AG04449 (cell line): ENCODE results near the gene TFCP2.

Experiments used
- CTCF ChIA-PET: fragments of 350-600 bp; formaldehyde crosslinking; extraction: SDS; loops from one replicate; lab custom pipeline; 2021; ENCODE audit warnings: antibody characterized with exemption; lab: Yijun Ruan, JAX
- POLR2A ChIA-PET: fragments of 400-600, 350-600 bp; formaldehyde crosslinking; extraction: SDS; loops from one replicate; lab custom pipeline; 2020; ENCODE audit warnings: antibody characterized with exemption, inconsistent platforms; lab: Yijun Ruan, JAX
- DNase-seq: peaks from one replicate; pipeline ENCODE4 v3.0.0-alpha.2; 2010; ENCODE audit warnings: low read depth, low spot score
- H3K4me3 ChIP-seq: 2 replicates; pipeline ENCODE4 v1.5.1; 2011; ENCODE audit warnings: low read depth, mild to moderate bottlenecking, control low read depth, low read length
- TF ChIP-seq, protein P1 (sequence below): IDR thresholded peaks from one replicate; pipeline ENCODE4 v1.5.1; 2011; ENCODE audit warnings: mild to moderate bottlenecking, moderate library complexity, low read length, control low read depth, inconsistent platforms; ENCODE audit not compliant: insufficient read depth; ENCODE audit errors: missing control alignments

Gene TFCP2

DNA sequence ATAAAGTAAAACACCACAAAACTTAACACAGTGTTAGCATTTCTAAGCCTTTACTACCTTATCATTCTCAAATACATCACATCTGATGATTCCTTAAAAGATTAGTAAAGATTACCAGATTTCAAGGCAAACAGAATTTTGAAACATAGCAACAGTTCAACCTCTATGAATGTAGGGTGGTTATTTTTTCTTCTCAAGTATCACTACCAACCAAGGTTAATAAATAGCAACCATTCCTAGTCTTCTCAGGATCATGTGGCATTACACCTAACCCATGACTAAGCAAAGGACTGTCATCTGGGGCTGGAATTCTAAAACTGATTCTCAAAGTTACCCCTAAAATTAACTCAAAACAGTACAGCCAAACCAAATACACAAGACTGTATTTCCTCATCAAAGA, 50.1 kb downstream of the TFCP2 start:
- H3K4me3 ChIP-seq: no peak overlapping the region
- ChIA-PET POLR2A (no interaction called here), CTCF (no interaction called here)
- TF ChIP-seq, protein P1, sequence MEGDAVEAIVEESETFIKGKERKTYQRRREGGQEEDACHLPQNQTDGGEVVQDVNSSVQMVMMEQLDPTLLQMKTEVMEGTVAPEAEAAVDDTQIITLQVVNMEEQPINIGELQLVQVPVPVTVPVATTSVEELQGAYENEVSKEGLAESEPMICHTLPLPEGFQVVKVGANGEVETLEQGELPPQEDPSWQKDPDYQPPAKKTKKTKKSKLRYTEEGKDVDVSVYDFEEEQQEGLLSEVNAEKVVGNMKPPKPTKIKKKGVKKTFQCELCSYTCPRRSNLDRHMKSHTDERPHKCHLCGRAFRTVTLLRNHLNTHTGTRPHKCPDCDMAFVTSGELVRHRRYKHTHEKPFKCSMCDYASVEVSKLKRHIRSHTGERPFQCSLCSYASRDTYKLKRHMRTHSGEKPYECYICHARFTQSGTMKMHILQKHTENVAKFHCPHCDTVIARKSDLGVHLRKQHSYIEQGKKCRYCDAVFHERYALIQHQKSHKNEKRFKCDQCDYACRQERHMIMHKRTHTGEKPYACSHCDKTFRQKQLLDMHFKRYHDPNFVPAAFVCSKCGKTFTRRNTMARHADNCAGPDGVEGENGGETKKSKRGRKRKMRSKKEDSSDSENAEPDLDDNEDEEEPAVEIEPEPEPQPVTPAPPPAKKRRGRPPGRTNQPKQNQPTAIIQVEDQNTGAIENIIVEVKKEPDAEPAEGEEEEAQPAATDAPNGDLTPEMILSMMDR: no peak
- DNase-seq: no peak

- ChIA-PET POLR2A (no interaction called here), CTCF (no interaction called here)
- DNase-seq: no peak
- TF ChIP-seq, protein P1: no peak
- H3K4me3 ChIP-seq: no peak overlapping the region
Observed at GRCh38 chr12:51118706-51119105, 54.2 kb downstream of the TFCP2 start.

DNA sequence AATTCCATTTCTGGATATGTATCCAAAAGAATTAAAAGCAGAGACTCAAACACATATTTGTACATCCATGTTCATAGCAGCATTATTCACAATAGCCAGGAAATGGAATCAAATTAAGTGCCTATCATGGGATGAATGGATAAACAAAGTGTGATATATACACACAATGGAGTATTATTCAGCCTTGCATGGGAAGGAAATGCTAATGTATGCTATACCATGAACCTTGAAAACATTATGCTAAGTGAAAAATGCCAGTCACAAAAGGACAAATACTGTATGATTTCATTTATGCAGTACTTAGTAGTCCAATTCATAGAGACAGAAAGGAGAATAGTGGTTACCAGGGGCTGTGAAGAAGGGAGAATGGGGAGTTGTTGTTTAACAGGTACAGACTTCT, 57.4 kb downstream of the TFCP2 start:
- ChIA-PET CTCF (no interaction called here), POLR2A (no interaction called here)
- DNase-seq: no peak
- H3K4me3 ChIP-seq: no peak overlapping the region
- TF ChIP-seq, protein P1: no peak

- POLR2A ChIA-PET: no interaction called here
- TF ChIP-seq, protein P1: no peak
- CTCF ChIA-PET: no interaction called here
- DNase-seq: no peak
- no peak overlapping the region for H3K4me3 ChIP-seq
Observed at GRCh38 chr12:51108136-51108535, 64.8 kb downstream of the TFCP2 start.

DNA sequence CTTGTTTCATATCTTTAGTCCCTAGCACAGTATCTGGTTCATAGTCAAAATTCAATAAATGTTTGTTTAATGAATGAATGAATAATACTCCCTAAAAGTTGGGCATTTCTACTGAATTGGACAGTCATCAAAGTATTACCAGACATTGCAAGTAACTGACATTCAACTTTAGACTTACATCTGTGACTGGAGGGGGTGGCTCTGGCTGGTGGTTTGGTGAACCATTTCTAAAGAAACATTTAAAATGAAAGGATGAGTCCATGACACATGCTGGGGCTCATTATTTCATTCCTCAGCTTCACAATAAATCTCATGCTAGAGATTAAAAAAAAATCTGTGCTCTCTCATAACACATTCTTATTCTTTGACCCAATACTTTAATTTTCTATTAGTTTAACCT, 69.0 kb downstream of the TFCP2 start:
- CTCF ChIA-PET: no interaction called here
- POLR2A ChIA-PET: no interaction called here
- no peak for DNase-seq
- TF ChIP-seq, protein P1: no peak
- no peak overlapping the region for H3K4me3 ChIP-seq

DNA sequence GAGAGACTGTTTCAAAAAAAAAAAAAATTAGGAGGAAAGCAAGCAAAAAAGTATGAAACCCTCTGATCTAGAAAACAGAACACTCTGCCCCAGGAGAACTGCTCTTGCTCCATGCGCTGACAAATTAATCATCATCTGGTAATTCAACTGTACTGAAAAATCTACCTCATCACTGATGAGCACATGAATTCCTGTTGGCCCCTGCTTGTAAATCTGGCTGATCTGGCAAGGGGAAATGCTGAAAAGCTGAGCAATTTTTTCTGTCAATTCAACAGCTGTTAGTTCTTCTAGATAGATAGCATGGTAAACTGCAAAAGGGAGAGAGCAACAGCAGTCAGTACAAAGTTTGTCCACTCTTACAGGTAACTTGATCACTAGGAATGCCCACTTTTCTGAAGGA, 74.3 kb downstream of the TFCP2 start:
- CTCF ChIA-PET: no interaction called here
- POLR2A ChIA-PET: no interaction called here
- TF ChIP-seq, protein P1: no peak
- H3K4me3 ChIP-seq: no peak overlapping the region
- DNase-seq: no peak
